Astrocyte (in vitro differentiated cells and primary cell): Measurements from ENCODE around the gene ATXN7. TPM values are rescaled to one million over a fixed set of nuclear protein-coding genes. Genes with fewer than 3 reads are reported as not detected.
A peak's percentile ranks its signal among the peaks of the same experiment; 100 is the strongest.

Experiments used
- DNase-seq: peaks from one replicate; pipeline ENCODE4 v3.0.0-alpha.2; 2010; ENCODE audit warnings: low read depth
- FAIRE-seq: peaks from 2 replicates; lab custom pipeline; 2011; peaks lifted over from hg19 to GRCh38; lab: Jason Lieb, UNC
- H2AFZ ChIP-seq: 2 replicates; pipeline ENCODE4 v1.6.0; 2012; ENCODE audit warnings: low read depth, low read length, inconsistent platforms
- H3K27ac ChIP-seq: 2 replicates; pipeline ENCODE4 v1.5.1; 2011; ENCODE audit warnings: low read depth, low read length, inconsistent platforms
- H3K27me3 ChIP-seq: 2 replicates; pipeline ENCODE4 v1.6.0; 2011; ENCODE audit warnings: low read length, inconsistent platforms; ENCODE audit not compliant: insufficient read depth
- H3K36me3 ChIP-seq: 2 replicates; pipeline ENCODE4 v1.5.1; 2011; ENCODE audit warnings: low read length, inconsistent platforms; ENCODE audit not compliant: insufficient read depth
- H3K4me1 ChIP-seq: 2 replicates; pipeline ENCODE4 v1.5.1; 2011; ENCODE audit warnings: low read length, inconsistent platforms; ENCODE audit not compliant: insufficient read depth
- H3K4me2 ChIP-seq: 2 replicates; pipeline ENCODE4 v1.6.0; 2012; ENCODE audit warnings: low read length, inconsistent platforms
- H3K4me3 ChIP-seq: 2 replicates; pipeline ENCODE4 v1.5.1; 2011; ENCODE audit warnings: low read depth, mild to moderate bottlenecking, low read length, inconsistent platforms; ENCODE audit not compliant: insufficient read depth
- H3K79me2 ChIP-seq: 2 replicates; pipeline ENCODE4 v1.6.0; 2012; ENCODE audit warnings: mild to moderate bottlenecking, low read length, inconsistent platforms; ENCODE audit not compliant: insufficient read depth
- H3K9ac ChIP-seq: 2 replicates; pipeline ENCODE4 v1.6.0; 2012; ENCODE audit warnings: mild to moderate bottlenecking, low read length, inconsistent platforms
- H3K9me3 ChIP-seq: 2 replicates; pipeline ENCODE4 v1.5.1; 2012; ENCODE audit warnings: low read depth, mild to moderate bottlenecking, low read length, inconsistent platforms; ENCODE audit not compliant: insufficient read depth
- H4K20me1 ChIP-seq: 2 replicates; pipeline ENCODE4 v1.6.0; 2012; ENCODE audit warnings: low read length, inconsistent platforms; ENCODE audit not compliant: insufficient read depth
- H3K27ac Mint-ChIP-seq: one replicate; pipeline ENCODE4 v1.8.0; 2021; ENCODE audit warnings: mild to moderate bottlenecking, mixed read lengths; ENCODE audit not compliant: unreplicated experiment
- H3K27me3 Mint-ChIP-seq: one replicate; pipeline ENCODE4 v1.8.0; 2021; ENCODE audit warnings: low read depth, mixed read lengths; ENCODE audit not compliant: unreplicated experiment
- H3K36me3 Mint-ChIP-seq: one replicate; pipeline ENCODE4 v1.8.0; 2021; ENCODE audit warnings: low read depth, mixed read lengths; ENCODE audit not compliant: unreplicated experiment
- H3K4me1 Mint-ChIP-seq: one replicate; pipeline ENCODE4 v1.8.0; 2021; ENCODE audit warnings: low read depth, mixed read lengths; ENCODE audit not compliant: unreplicated experiment
- H3K4me3 Mint-ChIP-seq: one replicate; pipeline ENCODE4 v1.8.0; 2021; ENCODE audit warnings: mild to moderate bottlenecking, moderate library complexity, mixed read lengths; ENCODE audit not compliant: unreplicated experiment
- H3K9me3 Mint-ChIP-seq: one replicate; pipeline ENCODE4 v1.8.0; 2021; ENCODE audit warnings: mild to moderate bottlenecking, mixed read lengths; ENCODE audit not compliant: unreplicated experiment
- EZH2 ChIP-seq: IDR thresholded peaks from 2 replicates; pipeline ENCODE4 v1.6.1; 2012; ENCODE audit warnings: mild to moderate bottlenecking, low read length, inconsistent platforms; ENCODE audit not compliant: insufficient read depth
- total RNA-seq: library from RNA; stranded (reverse); gene quantifications from 2 replicates; pipeline ENCODE4 v1.2.1, GENCODE V29; 2021
- TF ChIP-seq, protein P1 (sequence below): IDR thresholded peaks from 2 replicates; pipeline ENCODE4 v1.5.1; 2011; ENCODE audit warnings: low read depth, mild to moderate bottlenecking, inconsistent platforms, low read length, moderate library complexity; ENCODE audit not compliant: insufficient read depth

ATXN7 gene
- total RNA-seq, 1 donor from 2014 or later = 17.6 TPM

DNA sequence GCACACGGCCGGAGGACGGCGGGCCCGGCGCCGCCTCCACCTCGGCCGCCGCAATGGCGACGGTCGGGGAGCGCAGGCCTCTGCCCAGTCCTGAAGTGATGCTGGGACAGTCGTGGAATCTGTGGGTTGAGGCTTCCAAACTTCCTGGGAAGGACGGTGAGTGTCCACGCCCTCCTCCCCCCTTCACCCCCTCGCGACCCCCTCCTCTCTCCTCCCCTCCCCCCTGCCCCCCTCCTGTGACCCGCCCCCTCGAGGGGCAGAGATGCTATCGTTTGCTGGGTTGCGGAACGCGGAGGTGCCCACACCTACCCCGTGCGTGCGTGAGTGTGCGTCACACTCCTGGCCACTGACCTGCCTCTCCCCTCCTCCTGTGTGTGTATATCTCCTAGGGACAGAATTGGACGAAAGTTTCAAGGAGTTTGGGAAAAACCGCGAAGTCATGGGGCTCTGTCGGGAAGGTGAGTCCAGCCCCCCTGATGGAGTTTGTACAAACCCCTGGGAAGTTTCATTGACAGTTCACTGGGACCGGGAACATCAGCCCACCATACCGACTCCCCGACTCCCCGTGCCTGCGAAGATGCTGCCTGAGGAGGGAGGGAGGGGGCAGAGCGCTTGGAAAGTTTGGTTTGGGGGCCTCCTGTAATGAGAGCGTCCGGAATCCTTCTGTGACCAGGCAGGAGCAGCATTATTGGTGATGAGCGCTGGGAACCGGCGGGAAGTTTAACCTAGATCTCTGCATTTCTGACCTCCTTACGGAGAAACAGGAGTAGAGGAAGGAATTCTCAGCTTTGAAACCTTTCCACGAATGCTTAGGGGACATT lies 49.3 kb downstream of the ATXN7 start:
- Histone ChIP-seq H3K4me3 (peak overlapping the region; percentile 73), H3K79me2 (peaks cover 40% of the 10 kb centered on the region), H3K27ac (peak overlapping the region; percentile 71), H2AFZ (peak overlapping the region; percentile 39), H3K9ac (peak overlapping the region; percentile 88), H3K9me3 (no peaks in the 10 kb centered on the region), H3K27me3 (no peaks in the 10 kb centered on the region), H3K4me1 (peaks cover 22% of the 10 kb centered on the region), H3K4me2 (peak overlapping the region; percentile 90), H4K20me1 (peaks cover 36% of the 10 kb centered on the region), H3K36me3 (peaks cover 9% of the 10 kb centered on the region)
- DNase-seq (peak; percentile 76), FAIRE-seq (no peak)
- Mint-ChIP-seq H3K9me3 (no peaks in the 10 kb centered on the region), H3K4me1 (peaks cover 15% of the 10 kb centered on the region), H3K4me3 (peak overlapping the region; percentile 93), H3K27me3 (no peaks in the 10 kb centered on the region), H3K36me3 (peaks cover 2% of the 10 kb centered on the region), H3K27ac (peak overlapping the region; percentile 88)
- TF ChIP-seq, protein P1, sequence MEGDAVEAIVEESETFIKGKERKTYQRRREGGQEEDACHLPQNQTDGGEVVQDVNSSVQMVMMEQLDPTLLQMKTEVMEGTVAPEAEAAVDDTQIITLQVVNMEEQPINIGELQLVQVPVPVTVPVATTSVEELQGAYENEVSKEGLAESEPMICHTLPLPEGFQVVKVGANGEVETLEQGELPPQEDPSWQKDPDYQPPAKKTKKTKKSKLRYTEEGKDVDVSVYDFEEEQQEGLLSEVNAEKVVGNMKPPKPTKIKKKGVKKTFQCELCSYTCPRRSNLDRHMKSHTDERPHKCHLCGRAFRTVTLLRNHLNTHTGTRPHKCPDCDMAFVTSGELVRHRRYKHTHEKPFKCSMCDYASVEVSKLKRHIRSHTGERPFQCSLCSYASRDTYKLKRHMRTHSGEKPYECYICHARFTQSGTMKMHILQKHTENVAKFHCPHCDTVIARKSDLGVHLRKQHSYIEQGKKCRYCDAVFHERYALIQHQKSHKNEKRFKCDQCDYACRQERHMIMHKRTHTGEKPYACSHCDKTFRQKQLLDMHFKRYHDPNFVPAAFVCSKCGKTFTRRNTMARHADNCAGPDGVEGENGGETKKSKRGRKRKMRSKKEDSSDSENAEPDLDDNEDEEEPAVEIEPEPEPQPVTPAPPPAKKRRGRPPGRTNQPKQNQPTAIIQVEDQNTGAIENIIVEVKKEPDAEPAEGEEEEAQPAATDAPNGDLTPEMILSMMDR = no peak
- no peak for TF ChIP-seq EZH2

DNA sequence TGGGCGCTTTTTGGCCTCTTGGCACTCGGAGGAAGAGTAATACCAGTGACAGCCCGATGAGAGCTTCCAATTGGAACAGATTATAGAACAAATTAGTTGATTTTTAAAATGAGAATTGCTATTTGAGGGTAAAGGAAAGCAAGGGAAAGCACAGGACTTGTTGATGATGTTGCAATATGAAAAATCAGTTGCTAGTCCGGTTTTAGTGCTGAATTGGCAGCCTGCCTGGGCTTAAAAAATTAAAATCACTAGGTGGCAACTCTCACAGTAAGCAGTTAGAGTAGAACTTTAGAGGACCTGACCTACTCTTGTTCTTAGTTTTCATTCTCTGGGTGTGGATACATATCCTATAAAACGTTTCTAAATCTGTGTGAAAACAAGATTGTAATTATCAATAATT lies 50.6 kb downstream of the ATXN7 start:
- FAIRE-seq = no peak
- H3K4me1 ChIP-seq = peaks cover 22% of the 10 kb centered on the region
- Mint-ChIP-seq H3K36me3 (peaks cover 4% of the 10 kb centered on the region), H3K4me1 (peaks cover 15% of the 10 kb centered on the region), H3K27ac (no peak overlapping the region), H3K27me3 (no peaks in the 10 kb centered on the region), H3K4me3 (peak overlapping the region; percentile 93), H3K9me3 (no peaks in the 10 kb centered on the region)
- no peaks in the 10 kb centered on the region for H3K9me3 ChIP-seq
- H3K27me3 ChIP-seq = no peaks in the 10 kb centered on the region
- TF ChIP-seq, protein P1 = no peak
- TF ChIP-seq EZH2 = no peak
- H4K20me1 ChIP-seq = peaks cover 45% of the 10 kb centered on the region
- H3K4me3 ChIP-seq = no peak overlapping the region
- H2AFZ ChIP-seq = no peak overlapping the region
- H3K79me2 ChIP-seq = peaks cover 46% of the 10 kb centered on the region
- no peak for DNase-seq
- no peak overlapping the region for H3K9ac ChIP-seq
- no peak overlapping the region for H3K27ac ChIP-seq
- H3K4me2 ChIP-seq = no peak overlapping the region
- H3K36me3 ChIP-seq = peaks cover 18% of the 10 kb centered on the region

DNA sequence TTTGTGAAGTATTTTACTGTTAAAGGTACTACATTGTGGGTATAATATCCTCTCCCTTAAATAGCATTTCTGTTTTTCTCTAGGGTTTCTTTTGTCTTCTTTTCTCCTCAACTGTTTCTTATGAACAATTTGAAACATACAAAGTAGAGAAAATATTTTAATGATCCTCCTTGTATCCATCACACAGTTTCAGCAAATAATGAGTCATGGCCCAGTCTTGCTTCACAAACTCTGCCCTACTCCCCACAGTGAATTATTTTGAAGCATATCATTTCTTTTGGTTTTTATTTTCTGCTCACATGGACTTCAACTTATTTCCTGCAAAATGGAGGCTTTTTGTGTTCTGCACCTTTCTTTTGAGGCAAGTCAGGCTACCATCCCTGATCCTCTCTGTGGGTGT lies 54.7 kb downstream of the ATXN7 start:
- Histone ChIP-seq H3K9me3 (no peaks in the 10 kb centered on the region), H4K20me1 (peaks cover 66% of the 10 kb centered on the region), H3K4me2 (no peak overlapping the region), H3K4me3 (no peak overlapping the region), H3K4me1 (peaks cover 8% of the 10 kb centered on the region), H3K27ac (no peak overlapping the region), H3K79me2 (peaks cover 47% of the 10 kb centered on the region), H3K36me3 (peaks cover 27% of the 10 kb centered on the region), H3K27me3 (no peaks in the 10 kb centered on the region), H3K9ac (no peak overlapping the region), H2AFZ (no peak overlapping the region)
- Mint-ChIP-seq H3K27ac (no peak overlapping the region), H3K9me3 (no peaks in the 10 kb centered on the region), H3K4me3 (no peak overlapping the region), H3K4me1 (peaks cover 4% of the 10 kb centered on the region), H3K27me3 (no peaks in the 10 kb centered on the region), H3K36me3 (peaks cover 10% of the 10 kb centered on the region)
- FAIRE-seq = peak; percentile 34
- no peak for DNase-seq
- no peak for TF ChIP-seq EZH2
- TF ChIP-seq, protein P1 = no peak
